Central memory CD4-positive, alpha-beta T cell (primary cell): ENCODE results near the gene KRTAP6-3.

Experiments
- DNase-seq: peaks from one replicate; pipeline ENCODE4 v3.0.0; 2022

Gene KRTAP6-3

DNA sequence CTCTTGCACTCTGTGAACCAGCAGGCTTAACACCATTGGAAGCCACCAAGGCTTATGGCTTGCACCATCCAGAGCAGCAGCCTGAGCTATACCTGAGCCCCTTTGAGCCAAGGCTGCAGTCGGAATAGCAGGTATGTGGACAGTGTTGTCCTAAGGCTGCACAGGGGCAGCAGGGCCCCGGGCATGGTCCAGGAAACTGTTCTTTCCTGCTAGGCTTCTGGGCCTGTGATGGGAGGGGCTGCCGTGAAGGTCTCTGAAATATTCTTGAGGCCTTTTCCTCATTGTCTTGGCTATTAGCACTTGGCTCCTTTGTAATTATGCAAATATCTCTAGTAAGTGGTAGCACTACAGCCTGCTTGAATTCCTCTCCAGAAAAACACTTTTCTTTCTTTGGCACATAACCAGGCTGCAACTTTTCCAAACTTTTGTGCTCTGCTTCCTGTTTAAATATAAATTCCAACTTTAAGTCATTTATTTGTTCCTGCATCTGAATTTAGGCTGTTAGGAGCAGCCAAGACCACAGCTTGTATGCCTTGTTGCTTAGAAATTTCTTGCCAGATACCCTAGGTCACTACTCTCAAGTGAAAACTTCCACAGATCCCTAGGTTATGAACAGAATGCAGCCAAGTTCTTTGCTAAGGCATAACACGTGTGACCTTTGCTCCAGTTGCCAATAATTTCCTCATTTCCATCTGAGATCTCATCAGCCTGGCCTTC lies 33.4 kb downstream of the KRTAP6-3 start:
- DNase-seq: no peak

DNA sequence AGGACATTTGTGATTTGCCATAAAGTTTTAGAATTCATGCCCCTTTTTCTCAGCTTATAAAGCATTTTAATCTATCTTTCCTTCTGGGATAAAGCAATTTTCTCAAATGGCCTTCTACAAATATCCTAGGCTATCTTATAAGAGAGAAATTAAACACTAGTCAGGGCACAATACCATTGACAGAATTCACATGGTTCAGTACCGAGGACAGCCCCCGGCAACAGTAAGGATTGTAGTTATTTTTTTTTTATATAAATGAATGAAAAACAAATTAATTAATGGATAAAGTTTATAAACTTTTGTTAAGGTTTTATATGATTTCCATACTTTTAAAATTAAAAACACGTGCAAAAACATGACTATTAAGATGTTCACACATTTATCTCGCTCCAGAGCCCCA lies 35.9 kb downstream of the KRTAP6-3 start:
- no peak for DNase-seq

DNA sequence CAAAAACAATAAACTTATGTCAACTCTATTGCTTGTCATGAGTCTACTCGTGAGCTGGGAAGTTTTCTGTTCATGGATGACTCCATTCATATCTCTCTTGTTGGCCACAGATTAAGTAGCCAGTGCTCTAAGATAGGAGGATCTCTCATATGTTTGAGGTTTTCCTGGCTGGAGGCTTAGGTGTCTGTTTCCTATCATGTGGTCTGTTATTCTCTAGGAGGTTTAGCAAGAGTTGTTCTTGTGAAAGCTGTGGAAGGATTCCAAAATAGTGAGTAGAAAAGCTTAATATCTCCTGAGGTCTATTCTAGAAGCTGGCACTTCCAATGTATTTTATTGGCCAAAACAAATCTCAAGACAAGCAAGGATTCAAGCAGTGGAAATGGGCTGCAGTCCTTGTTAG lies 37.0 kb downstream of the KRTAP6-3 start:
- no peak for DNase-seq

DNA sequence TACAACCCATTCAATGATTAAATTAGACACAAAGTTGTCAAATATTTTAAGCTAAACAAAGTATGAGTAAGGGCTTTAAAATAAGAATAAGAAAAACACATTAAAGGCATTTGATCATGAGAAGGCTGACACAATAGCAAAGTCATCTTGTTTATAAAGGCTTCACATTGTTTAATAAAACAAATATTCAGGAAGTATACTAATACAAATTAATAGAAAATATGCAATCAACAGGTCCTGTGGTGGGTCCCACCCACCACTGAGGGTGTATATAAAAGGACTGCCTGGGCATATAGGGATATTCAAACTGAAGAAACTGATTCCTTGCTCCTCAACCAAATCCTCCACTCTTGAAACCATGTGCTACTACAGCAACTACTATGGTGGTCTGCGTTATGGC lies 42.7 kb downstream of the KRTAP6-3 start, which contains the start of gene KRTAP20-2:
Gene KRTAP20-2, plus strand, starts transcription at position 301 of the 400 bp plus-strand sequence. Its CDS starts 58 bp downstream, at position 359.
- DNase-seq: no peak

DNA sequence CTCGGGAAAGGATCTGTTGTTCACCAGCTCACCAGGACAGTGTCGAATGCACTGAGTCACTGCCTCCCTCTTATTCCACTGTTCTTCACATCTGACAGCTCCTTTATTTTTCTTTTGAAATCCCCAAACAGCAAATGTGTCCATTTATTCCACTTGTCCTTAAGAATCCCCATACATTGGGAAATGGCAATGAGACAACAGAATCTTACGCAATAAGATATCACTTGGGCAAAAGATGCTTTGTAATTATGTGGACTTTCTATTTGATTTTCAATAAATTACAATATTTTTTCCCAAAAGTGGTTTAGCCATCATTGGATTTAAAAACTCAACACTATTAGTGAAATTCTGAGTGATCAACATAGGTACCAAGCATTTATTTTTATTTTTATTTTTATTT lies 46.4 kb downstream of the KRTAP6-3 start:
- no peak for DNase-seq

DNA sequence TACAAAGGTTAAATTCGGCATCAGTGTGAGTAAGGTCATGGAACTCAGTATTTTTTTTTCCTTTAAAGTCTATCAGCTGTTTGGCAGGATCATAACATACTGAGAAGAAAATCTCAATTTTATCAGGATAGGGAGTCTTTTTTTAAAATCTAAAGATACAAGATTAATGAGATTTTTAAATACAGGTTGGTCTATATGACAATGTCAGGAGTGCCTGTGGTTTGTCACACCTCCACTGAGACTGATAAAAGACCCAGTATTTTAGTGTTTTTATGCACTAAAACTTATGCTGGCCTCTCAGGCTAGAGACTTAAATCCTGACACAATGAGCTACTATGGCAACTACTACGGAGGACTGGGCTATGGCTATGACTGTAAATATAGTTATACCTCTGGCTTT lies 50.3 kb downstream of the KRTAP6-3 start, which contains the start of gene KRTAP20-3:
Gene KRTAP20-3, plus strand, starts transcription at position 301 of the 400 bp plus-strand sequence.
- DNase-seq: no peak
